Measurements from ENCODE around the gene UFM1.
A peak's percentile ranks its signal among the peaks of the same experiment; 100 is the strongest.
"Not testable (repeated sequence)": the region's sequence is repeated elsewhere in the genome, so short reads cannot be mapped to it uniquely, and the experiment has no call there.

The UFM1 gene

DNA sequence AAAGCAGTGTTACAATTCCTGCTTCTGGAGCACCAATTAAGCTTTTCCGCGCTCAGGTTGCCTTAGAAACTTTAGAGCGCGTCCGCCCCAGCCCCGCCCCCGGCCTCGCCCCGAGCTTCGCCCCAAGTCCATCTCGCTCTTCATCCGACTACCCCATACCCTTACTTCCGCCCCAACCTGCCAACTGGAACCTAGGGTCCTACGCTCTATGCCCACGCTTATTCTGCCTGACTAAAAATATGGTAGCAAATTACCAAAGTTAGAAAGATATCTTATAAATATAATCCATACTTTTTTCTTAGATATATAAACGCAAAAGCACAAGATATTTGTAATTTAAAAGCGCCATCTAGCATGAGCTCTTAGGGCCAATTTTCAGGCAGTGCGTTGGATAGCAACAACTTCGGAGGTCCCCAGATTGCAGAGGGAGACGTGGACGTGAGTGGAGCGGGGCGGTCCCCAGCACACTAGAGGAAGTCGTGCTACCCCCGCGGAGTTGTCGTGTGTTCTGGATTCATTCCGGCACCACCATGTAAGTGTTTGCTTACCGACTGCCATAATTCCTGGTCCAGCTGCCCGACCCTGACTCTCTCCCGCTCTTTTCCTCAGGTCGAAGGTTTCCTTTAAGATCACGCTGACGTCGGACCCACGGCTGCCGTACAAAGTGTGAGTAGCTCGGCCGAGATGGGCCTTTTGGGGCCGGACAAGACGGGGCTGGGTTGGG lies at the start of gene UFM1:
UFM1 (plus strand) TSS at position 462 of the 724 bp plus-strand sequence; CDS start at position 531, 69 bp downstream.
- DNase-seq = peak; percentile 81

DNA sequence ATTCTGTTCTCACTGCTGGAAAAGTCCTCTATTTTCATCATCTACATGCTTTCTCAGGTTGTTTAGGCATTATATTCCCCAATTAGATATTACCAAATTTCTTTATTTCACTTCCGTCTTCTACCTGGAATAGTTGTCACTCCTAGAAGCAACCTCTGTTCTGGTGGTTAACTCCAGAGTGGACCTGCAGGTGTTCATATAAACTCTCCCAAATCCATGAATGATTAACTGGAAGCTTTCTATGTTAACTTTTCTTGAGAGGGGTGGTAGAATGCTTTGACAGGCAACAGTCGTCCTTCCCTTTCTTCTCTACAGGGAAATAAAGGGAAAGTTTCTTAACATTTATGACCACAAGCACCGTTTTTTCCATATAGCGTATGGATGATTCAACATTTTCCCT lies 48.4 kb upstream of the UFM1 start:
- DNase-seq = no peak

GRCh38 chr13:38303816-38304320 lies 45.8 kb upstream of the UFM1 start:
- no peak for DNase-seq

DNA sequence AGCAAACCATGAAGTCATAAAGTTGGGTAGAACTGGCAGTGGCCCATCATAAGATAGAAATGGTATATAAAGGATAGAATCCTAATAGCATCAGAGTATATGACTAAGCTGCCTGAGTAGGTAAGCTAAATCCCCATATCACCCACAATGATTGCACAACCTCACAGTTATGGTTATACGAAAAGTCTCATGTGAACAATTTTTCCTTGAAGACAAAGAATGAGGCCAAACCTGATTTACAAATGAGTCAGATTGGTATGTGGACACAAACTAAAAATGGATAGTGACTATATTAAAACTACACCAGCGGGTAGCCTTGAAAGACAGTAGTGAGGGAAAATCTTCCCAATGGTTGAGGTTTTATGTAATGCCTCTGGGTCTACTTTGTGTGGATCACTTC lies 40.9 kb upstream of the UFM1 start:
- no peak for DNase-seq

GRCh38 chr13:38309397-38309796 lies 40.3 kb upstream of the UFM1 start:
- no peak for DNase-seq

- DNase-seq = not testable (repeated sequence)
Measured at GRCh38 chr13:38311175-38311574, 38.5 kb upstream of the UFM1 start.

- no peak for DNase-seq
Measured at GRCh38 chr13:38316129-38316528, 33.5 kb upstream of the UFM1 start.

GRCh38 chr13:38321654-38322053 lies 28.0 kb upstream of the UFM1 start:
- DNase-seq = no peak

- no peak for DNase-seq
Measured at GRCh38 chr13:38325426-38325825, 24.2 kb upstream of the UFM1 start.

DNA sequence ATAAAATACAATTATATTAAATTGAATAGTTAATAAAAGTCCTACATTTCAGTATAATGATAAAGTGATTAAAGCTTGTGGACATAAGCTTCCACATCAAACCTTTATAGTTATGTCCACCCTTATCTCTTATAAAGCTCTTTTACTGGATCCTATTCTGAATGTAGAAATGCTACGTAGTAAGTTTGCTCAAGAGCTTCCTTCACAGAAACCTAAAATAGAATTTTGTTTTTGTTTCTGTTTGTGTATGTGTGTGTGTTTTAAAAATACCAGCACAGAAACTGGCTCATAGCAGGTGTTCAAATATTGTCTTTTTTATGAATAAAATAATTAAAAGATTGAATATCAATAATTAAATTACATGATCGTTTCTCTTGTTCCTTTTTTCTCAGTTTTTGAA lies 21.0 kb upstream of the UFM1 start:
- no peak for DNase-seq

DNA sequence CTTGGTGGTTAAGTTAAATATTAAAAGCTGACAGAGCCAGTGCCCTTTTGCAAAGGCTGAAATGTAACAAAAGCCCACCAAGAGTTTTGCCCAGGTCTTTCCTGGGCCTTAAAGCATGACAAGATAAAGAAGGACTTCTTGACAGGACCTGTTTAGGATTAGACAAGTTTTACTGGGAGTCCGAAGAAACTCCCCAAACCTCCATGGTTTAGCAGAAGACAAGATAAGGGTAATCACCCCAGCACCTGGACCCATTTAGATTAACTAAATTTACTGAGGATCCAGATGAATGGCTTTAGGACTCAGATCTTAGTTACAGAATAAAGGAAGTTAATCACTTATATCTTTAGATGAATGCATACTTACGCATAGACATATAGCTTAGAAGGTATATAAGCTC lies 14.8 kb upstream of the UFM1 start:
- DNase-seq = no peak

DNA sequence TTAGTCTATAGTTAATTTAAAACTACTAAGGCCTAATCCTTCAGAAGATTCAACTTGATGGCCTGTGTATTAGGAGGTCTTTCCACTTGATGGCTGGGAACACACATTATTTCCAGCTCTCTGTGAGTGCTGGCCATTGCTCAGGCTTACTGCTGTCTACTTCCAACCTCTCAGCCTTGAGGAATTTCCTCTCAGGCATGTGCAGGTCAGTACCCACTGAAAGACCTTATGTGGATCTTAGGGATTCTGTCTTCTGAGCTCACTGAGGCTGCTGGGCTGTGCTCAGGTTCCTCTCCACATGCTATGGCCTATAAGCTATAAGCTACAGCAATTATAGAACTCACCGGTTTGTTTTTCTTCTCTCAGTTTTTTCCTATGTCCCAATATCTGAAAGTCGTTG lies 11.6 kb upstream of the UFM1 start:
- no peak for DNase-seq

DNA sequence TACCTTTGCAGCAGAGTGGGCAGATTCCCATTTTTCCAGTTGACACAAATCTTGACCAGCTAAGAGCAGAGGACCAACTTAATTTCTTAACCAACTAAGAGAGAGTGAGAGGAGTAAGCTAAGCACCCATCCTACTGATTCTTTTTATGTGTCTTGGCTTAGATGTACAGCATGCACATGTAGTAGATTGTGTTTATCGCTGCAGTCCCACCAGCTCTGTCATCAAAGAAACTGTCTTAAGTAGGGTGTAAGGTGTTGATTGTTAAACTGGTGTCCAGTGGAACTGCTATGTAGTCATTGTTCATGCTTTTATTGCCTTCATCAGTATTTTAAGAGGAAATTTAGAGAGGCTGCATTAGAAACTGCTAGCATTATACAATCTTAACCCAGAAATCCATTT lies 9.0 kb upstream of the UFM1 start:
- DNase-seq = no peak

GRCh38 chr13:38341149-38341692 lies 8.4 kb upstream of the UFM1 start:
- no peak for DNase-seq

- no peak for DNase-seq
Measured at GRCh38 chr13:38346764-38347163, 2.9 kb upstream of the UFM1 start.

- peak; percentile 28 for DNase-seq
Measured at GRCh38 chr13:38348861-38349389, 726 bp upstream of the UFM1 start.

GRCh38 chr13:38350114-38350617 lies 515 bp downstream of the UFM1 start:
- DNase-seq = peak; percentile 60

DNA sequence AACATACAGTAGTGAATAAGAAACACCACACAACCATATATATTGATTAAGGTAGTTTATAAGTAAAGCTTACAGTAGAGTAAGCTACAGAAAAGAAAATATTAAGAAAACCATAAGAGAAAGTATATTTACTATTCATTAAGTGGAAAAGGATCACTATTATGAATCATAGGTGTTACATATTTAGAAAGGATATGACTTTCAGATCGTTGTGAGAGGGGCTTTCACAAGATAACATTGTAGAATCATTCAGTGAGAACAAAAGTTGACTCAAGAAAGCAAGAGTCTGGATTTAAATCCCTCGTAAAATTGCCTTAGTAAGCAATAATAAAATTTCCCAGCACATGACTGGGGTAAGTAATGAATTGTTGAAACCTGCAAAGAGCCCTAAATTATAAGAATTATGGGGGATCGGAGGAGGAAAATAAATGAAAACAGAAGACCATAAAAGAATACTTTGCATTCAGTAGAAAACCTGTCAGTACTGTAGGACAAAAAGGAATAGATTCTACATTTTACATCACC lies 6.0 kb downstream of the UFM1 start:
- no peak for DNase-seq

DNA sequence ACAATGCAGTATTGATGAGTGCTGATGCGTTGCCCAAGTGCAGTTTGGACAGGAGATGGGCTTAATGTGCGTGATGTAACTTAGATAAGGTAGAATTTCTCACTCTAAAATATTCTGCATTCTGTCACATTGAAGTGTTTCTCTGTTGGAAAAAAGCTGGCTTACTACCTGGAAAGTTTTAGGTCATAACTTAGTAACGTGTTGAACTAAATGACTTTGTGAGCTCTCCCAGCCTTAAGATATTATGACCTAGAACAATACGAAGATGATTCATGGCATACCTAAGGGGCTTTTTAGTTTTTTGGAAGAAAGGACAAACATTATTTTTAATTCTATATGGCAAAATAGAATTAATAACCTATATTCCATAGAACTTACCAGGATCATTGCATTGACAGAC lies 9.0 kb downstream of the UFM1 start:
- no peak for DNase-seq

GRCh38 chr13:38361542-38362262 lies 12.1 kb downstream of the UFM1 start:
- DNase-seq = no peak

- DNase-seq = no peak
Measured at GRCh38 chr13:38363219-38363618, 13.6 kb downstream of the UFM1 start.

DNA sequence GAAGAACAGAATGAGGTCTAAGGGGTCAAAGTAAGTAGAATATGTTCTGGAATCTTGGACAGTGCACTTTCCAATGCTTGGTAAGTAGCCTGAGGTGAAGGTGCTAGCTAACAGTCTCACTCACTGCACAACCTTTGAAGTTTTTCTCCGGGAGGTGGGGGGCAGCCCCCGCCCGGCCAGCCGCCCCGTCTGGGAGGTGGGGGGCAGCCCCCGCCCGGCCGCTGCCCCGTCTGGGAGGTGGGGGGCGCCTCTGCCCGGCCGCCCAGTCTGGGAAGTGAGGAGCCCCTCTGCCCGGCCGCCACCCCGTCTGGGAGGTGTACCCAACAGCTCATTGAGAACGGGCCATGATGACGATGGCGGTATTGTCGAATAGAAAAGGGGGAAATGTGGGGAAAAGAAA lies 14.1 kb downstream of the UFM1 start:
- DNase-seq = not testable (repeated sequence)

DNA sequence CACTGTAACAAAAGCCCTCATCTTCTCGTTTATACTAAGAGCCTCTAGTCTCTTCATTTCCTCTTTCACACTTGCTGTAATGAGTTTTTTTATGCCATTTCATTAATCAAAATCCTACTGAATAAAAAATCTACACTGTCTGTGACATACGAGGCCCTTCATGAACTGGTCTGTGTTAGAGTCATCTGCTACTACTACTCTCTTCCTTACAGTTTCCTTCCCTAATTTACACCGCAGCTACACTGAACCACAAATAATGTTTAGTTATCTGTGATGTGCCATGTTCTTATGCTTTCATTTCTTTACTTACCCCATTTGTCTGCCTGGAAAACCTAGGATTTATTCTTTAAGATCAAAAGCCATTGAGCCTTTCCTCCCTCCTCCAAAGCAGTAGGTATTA lies 16.0 kb downstream of the UFM1 start:
- DNase-seq = no peak
